Activated CD4-positive, alpha-beta T cell treated with anti-CD3 and anti-CD28 coated beads for 4 hours (primary cell): ENCODE data around the gene KCNK15.

Experiments
- DNase-seq, 2 donors: peaks; one replicate each; pipeline ENCODE4 v3.0.0-alpha.2; 2020

KCNK15 gene

GRCh38 chr20:44790638-44791393 lies 45.2 kb downstream of the KCNK15 start:
- no peak for DNase-seq

GRCh38 chr20:44792796-44793195 lies 47.1 kb downstream of the KCNK15 start:
- no peak for DNase-seq

- DNase-seq = no peak
Observed at GRCh38 chr20:44795836-44796235, 50.2 kb downstream of the KCNK15 start.

GRCh38 chr20:44796311-44796710 lies 50.6 kb downstream of the KCNK15 start:
- DNase-seq = no peak

DNA sequence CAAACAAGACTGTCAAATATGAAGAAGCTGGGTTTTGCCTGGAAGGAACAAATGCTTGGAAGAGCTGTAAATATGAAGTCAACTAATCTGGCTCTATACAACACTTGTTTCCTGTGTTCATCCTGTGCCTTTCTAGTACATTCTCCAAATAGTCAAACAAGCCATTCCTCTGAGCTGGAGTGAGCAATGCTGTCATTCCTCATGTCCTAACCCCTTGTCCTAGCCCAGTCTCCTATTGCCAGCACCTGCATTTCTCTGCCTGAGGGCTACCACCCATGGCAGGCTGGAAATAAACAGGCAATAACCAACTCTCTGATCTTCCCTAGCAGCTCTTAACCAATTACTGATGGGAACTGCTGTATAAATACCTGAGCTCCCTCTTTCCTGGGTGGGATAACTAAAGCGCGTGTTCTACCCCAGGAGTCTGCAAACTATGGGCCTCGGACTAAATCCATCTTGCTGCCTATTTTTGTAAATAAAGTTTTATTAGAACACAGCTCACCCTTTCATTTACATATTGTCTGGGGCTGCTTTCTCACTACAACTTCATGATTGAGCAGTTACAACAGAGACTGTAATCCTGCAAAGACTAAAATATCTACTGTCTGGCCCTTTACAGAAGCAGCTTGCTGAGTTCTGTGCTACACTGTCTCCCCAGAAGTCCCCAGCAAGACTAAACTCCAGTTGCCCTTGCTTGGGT lies 51.2 kb downstream of the KCNK15 start:
- DNase-seq = no peak

DNA sequence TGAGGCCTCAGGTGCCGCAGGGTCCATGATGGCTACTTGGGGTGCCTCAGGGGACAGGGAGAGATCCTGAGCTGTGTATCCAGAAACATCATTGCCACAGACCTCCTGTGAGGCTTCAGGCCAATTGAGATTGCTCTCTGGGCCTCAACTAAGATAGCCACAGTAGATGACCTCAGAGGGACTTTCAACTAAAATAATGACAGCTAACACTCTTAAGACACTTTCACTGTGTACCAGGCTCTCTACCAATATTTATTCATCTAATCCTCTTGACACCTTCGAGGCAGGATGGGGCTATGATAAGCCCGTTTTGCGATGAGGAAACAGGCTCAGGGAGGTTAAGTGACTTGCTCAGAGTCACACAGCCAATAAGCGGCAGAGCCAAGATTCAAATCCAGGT lies 54.0 kb downstream of the KCNK15 start:
- DNase-seq = no peak

- no peak for DNase-seq
Observed at GRCh38 chr20:44800391-44801046, 54.9 kb downstream of the KCNK15 start.
